Lung (tissue), 12 donors: Measurements from ENCODE around the gene AGPAT3. TPM values are rescaled to one million over a fixed set of nuclear protein-coding genes. Genes with fewer than 3 reads are reported as not detected.

Source experiments
- ATAC-seq: fragments of 200-7000 bp; cut with Tn5 transposase; one replicate; pipeline ENCODE4 v1.9.1; 2020; ENCODE audit warnings: moderate number of reproducible peaks; ENCODE audit not compliant: insufficient read depth, low FRiP score
- DNase-seq, 3 donors: peaks; one replicate each; pipeline ENCODE4 v3.0.0-alpha.2; 2013 to 2017
- H3K27ac ChIP-seq, 2 donors: one replicate each; pipeline ENCODE4 v1.5.1; 2013; ENCODE audit warnings: mild to moderate bottlenecking in 2 of 2, moderate library complexity in 2 of 2, control low read depth in 1 of 2, inconsistent platforms in 1 of 2, low read depth in 1 of 2, low read length in 1 of 2
- H3K27me3 ChIP-seq, 3 donors: one replicate each; pipeline ENCODE4 v1.5.1; 2013; ENCODE audit warnings: low read length in 2 of 3; ENCODE audit not compliant: control insufficient read depth in 3 of 3, insufficient read depth in 3 of 3
- H3K36me3 ChIP-seq, 4 donors: one replicate each; pipeline ENCODE4 v1.5.1; 2013; ENCODE audit warnings: low read length in 4 of 4, mild to moderate bottlenecking in 1 of 4, moderate library complexity in 1 of 4; ENCODE audit not compliant: control insufficient read depth in 4 of 4, insufficient read depth in 4 of 4
- H3K4me1 ChIP-seq, 5 donors: one replicate each; pipeline ENCODE4 v1.5.1; 2013; ENCODE audit warnings: low read length in 5 of 5, mild to moderate bottlenecking in 2 of 5, moderate library complexity in 1 of 5; ENCODE audit not compliant: control insufficient read depth in 5 of 5, insufficient read depth in 5 of 5
- H3K4me3 ChIP-seq: one replicate; pipeline ENCODE4 v1.5.1; 2013; ENCODE audit warnings: mild to moderate bottlenecking, control low read depth, moderate library complexity
- H3K9ac ChIP-seq, 2 donors: one replicate each; pipeline ENCODE4 v1.5.1; 2013; ENCODE audit warnings: low read length in 2 of 2, control low read depth in 1 of 2; ENCODE audit not compliant: insufficient read depth in 1 of 2
- H3K9me3 ChIP-seq, 4 donors: one replicate each; pipeline ENCODE4 v1.5.1; 2013; ENCODE audit warnings: low read length in 3 of 4, mild to moderate bottlenecking in 1 of 4, moderate library complexity in 1 of 4; ENCODE audit not compliant: control insufficient read depth in 4 of 4, insufficient read depth in 3 of 4
- WGBS, 2 donors: extraction: QIAGEN DNeasy Blood & Tissue Kit; methylation state at CpG; one replicate each; pipeline ENCODE4 v1.1.7; 2013; 5-methylcytosine and 5-hydroxymethylcytosine counted together
- polyA plus RNA-seq, 2 donors: library from polyadenylated mRNA; stranded (reverse); fragments of 200-250 nt; gene quantifications; one replicate each; pipeline ENCODE4 v1.2.1, GENCODE V29; 2013
- total RNA-seq, 2 donors: library from RNA; depleted of rRNA in 1 of 2; stranded (reverse); fragments of >200 nt in 1 of 2; gene quantifications; one replicate each; pipeline ENCODE4 v1.2.1, GENCODE V29; 2014 to 2021
- TF ChIP-seq, protein P1 (sequence below): IDR thresholded peaks from 2 replicates; pipeline ENCODE4 v1.5.1; 2012; ENCODE audit warnings: mild to moderate bottlenecking; ENCODE audit errors: control extremely low read depth, extremely low read depth
- donor health status: control.
- donor health status: control.
- donor health status: Bipolar disorder and iron deficiency.
- donor health status: healthy.
- donor health status: DM: yes; HTN: yes; CAD: no.

Gene AGPAT3
- total and polyA plus RNA-seq, 4 donors = 29.4 to 120 (median 43.9) TPM

- Histone ChIP-seq H3K4me1 (peaks cover 0 to 16% (median 12%) of the 10 kb centered on the region in 5 donors), H3K27me3 (no peaks in the 10 kb centered on the region), H3K4me3 (no peak overlapping the region), H3K9me3 (no peaks in the 10 kb centered on the region), H3K36me3 (peaks cover 2 to 3% (median 2%) of the 10 kb centered on the region in 4 donors), H3K9ac (no peak overlapping the region), H3K27ac (no peak overlapping the region)
- 94 to 95% methylated on average over 8 of the region's 8 CpGs for WGBS, 2 donors
- no peak for DNase-seq
- ATAC-seq = no peak
- TF ChIP-seq, protein P1, sequence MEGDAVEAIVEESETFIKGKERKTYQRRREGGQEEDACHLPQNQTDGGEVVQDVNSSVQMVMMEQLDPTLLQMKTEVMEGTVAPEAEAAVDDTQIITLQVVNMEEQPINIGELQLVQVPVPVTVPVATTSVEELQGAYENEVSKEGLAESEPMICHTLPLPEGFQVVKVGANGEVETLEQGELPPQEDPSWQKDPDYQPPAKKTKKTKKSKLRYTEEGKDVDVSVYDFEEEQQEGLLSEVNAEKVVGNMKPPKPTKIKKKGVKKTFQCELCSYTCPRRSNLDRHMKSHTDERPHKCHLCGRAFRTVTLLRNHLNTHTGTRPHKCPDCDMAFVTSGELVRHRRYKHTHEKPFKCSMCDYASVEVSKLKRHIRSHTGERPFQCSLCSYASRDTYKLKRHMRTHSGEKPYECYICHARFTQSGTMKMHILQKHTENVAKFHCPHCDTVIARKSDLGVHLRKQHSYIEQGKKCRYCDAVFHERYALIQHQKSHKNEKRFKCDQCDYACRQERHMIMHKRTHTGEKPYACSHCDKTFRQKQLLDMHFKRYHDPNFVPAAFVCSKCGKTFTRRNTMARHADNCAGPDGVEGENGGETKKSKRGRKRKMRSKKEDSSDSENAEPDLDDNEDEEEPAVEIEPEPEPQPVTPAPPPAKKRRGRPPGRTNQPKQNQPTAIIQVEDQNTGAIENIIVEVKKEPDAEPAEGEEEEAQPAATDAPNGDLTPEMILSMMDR = no peak
These were observed 162.7 kb downstream of the AGPAT3 start for GRCh38 chr21:44027607-44028286.

GRCh38 chr21:44028287-44028659, 163.2 kb downstream of the AGPAT3 start:
- Histone ChIP-seq H3K9ac (no peak overlapping the region), H3K4me1 (peaks cover 0 to 16% (median 12%) of the 10 kb centered on the region in 5 donors), H3K27me3 (no peaks in the 10 kb centered on the region), H3K9me3 (no peaks in the 10 kb centered on the region), H3K4me3 (no peak overlapping the region), H3K27ac (no peak overlapping the region), H3K36me3 (peaks cover 3 to 7% (median 4%) of the 10 kb centered on the region in 4 donors)
- no peak for DNase-seq
- WGBS, 2 donors = 92 to 96% methylated on average over 6 of the region's 6 CpGs
- TF ChIP-seq, protein P1 = no peak
- ATAC-seq = no peak

DNA sequence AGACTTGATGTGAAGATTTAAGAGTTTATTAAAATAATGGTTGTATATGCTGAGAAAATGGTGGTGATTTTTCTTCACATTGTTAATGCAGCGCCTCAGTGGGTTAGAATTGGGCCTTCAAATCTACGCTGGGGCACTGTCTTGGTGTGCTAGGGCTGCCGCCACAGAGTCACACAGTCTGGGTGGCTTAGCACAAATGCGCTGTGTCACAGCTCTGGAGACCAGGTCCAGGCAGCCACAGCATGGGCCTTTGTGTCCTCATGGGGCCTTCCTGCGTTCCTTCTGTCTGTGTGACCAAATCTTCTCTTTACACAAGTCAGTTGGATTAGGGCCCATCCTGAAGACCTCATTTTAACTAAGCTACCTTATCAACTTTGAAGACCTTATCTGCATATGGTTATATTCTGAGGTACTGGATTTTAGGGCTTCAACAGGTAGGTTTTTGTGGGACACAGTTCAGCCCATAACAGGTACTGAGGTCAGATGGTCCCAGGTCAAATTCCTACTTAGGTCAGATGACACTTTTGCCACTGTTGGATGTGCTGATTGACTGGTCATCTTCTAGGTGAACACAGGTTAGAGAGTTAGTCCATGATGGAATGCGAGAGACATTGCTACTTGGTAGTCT, 164.6 kb downstream of the AGPAT3 start:
- Histone ChIP-seq H3K4me1 (peaks cover 0 to 16% (median 12%) of the 10 kb centered on the region in 5 donors), H3K27ac (no peak overlapping the region), H3K9ac (no peak overlapping the region), H3K27me3 (no peaks in the 10 kb centered on the region), H3K9me3 (no peaks in the 10 kb centered on the region), H3K4me3 (no peak overlapping the region), H3K36me3 (peaks cover 3 to 13% (median 6%) of the 10 kb centered on the region in 4 donors)
- ATAC-seq (no peak), DNase-seq (no peak)
- TF ChIP-seq, protein P1 = no peak
- WGBS, 2 donors = 93 to 97% methylated on average over 6 of the region's 6 CpGs
